ENCODE measurements around the gene BEGAIN.

BEGAIN gene

DNA sequence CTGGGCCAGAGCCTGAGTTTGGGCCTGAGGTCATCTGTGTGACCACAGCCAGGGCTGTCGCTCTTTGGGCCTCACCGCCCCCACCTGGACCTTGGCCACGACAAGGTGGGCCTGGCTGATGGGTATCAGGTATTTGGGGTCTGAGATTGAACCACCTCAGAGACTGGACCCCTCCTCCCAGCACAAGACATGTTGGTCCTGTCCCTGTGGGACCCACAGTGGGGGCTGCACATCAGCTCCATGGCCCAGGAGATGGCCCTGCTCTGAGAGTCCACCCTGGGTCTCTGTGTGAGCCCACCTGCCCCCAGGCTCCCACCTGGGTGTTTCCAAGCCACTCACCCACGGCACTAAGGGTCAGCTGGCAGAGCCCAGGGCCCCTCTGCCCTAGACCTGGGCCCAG lies 20.6 kb downstream of the BEGAIN start:
- DNase-seq = no peak

GRCh38 chr14:100566119-100566518 lies 21.1 kb downstream of the BEGAIN start:
- no peak for DNase-seq

GRCh38 chr14:100565650-100566049 lies 21.6 kb downstream of the BEGAIN start:
- DNase-seq = no peak

- no peak for DNase-seq
Measured at GRCh38 chr14:100564512-100564911, 22.7 kb downstream of the BEGAIN start.

GRCh38 chr14:100562751-100563150 lies 24.5 kb downstream of the BEGAIN start:
- no peak for DNase-seq

GRCh38 chr14:100561005-100561404 lies 26.2 kb downstream of the BEGAIN start:
- DNase-seq = no peak

DNA sequence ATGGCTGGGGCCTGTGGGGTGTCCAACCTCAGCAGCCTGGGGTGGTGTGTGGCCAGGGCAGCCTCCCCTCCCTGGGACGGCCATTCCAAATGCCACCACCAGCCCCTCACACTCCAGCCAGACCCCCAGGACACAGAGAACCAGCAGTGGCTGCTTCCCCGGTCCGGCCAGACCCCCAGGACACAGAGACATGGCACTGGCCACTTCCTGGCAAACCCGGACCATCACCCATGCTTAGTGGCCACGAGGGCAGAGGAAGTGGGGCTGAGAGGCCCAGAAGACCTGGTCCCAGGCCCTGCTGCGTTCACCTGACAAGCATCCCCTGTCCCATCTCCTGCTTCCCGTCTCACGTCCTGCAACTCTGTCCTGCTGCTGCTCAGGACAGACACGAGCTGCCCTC lies 26.7 kb downstream of the BEGAIN start:
- DNase-seq = no peak

DNA sequence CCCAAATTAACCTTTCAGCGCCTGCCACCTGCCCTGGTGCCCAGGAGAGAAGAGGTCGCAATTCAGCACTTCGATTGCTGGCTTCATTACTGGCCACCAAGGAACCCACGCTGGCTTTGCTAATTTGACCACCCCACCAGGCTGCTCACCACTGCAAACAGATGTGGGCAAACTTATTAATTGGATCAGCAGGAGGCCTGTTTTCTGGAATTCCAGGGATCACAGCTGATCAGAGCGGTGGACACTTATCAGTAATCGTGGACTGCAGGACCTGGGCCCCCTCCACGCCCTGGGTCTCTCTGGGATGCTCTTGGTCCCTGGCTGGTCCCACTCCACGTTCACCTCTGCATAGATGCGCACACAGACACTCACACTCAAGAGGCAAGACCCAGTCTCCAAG lies 27.8 kb downstream of the BEGAIN start:
- no peak for DNase-seq

DNA sequence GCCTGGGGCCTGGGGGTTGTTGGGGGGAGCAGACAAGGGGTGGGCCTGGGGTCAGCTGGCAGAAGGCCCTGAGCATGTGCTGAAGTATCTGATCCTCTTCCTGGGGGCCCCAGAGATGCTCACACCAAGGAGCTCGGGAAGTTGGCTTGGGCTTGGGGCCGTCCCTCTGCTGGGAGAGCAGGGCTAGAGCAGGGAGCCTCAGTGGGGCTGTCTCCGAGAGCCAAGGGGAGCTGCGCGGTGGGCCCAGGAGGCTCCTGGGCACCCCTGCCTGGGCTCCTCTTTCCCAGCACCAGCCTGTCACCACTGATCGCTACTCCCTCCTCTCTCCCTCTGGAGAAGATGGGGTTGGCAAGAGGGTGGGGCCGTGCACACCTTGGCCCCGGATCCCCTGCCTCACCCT lies 28.3 kb downstream of the BEGAIN start:
- DNase-seq = no peak

DNA sequence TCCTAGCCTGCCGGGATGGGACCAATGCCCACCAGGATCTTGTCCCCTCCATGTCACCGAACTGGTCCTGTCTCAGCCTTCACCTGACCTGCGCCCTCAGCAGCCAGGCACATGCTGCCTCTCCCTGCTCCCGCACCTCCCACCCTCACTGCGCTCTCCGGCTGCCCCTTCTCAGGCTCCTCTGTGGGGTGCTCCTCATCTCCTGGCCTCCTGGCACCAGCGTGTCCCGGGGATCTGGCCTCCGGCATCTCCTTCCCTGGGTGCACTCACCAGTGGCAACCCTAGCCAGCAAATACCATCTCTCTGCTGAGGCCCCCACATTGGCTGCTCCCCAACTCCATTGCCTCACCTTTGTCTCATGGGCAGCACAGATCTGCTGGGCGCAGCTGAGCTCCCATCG lies 29.0 kb downstream of the BEGAIN start:
- DNase-seq = no peak

DNA sequence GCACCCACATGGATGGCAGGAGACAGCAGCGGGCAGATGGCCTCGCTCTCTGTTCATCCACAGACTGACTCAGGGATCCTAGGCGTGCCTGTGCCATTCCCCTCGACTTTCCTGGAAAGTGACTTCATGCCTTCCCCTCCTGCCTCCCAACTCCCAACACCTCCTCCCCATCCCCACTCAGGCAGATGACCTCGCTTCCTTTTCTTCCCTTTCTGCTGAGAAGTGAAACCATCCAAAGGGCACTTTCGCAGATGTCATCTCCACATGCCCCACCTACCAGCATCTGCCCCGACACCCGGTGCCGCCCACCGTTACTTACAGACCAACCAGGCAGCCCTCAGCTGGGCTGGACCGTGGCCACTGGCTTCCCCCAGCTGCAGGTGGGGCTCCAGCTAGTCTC lies 29.6 kb downstream of the BEGAIN start:
- DNase-seq = no peak

DNA sequence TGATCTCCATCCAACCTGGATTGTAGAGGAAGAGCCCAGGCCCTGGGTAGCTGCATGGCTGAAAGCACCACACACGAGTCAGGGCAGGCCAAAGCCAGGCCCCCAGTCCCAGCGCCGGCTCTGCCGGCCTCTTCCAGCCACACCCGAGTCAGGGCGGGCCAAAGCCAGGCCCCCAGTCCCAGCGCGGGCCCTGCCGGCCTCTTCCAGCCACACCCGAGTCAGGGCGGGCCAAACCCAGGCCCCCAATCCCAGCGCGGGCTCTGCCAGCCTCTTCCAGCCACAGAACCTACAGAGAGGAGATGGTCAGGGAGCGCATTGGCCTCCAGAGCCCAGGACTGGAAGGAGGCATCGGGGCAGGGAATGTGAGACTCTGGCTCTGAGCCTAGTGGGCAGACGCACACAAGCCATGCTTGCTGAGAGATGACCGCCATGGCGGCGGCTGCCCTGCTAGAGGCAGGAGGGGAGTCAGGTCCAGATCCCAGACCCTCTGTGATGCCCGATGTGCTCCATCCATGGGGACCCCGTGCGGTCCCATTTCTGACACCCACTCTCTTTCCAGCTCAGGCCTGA lies 30.2 kb downstream of the BEGAIN start:
- no peak for DNase-seq

DNA sequence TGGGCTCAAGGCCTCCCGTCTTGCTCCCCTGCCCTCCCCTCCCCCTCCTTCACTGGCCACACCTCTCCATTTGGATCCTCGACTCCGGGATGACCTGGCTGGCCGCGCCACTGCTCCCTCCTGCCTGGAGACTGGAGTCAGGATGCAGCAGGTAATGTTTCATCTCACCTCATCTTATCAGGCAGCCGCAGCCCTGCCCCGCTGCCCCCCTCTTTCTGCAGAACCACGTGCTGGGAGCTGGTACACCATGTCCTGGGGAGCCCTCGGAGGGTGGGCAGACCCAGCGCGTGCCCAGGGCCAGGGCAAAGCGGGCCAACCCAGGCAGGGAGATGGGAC lies 31.1 kb downstream of the BEGAIN start:
- no peak for DNase-seq

DNA sequence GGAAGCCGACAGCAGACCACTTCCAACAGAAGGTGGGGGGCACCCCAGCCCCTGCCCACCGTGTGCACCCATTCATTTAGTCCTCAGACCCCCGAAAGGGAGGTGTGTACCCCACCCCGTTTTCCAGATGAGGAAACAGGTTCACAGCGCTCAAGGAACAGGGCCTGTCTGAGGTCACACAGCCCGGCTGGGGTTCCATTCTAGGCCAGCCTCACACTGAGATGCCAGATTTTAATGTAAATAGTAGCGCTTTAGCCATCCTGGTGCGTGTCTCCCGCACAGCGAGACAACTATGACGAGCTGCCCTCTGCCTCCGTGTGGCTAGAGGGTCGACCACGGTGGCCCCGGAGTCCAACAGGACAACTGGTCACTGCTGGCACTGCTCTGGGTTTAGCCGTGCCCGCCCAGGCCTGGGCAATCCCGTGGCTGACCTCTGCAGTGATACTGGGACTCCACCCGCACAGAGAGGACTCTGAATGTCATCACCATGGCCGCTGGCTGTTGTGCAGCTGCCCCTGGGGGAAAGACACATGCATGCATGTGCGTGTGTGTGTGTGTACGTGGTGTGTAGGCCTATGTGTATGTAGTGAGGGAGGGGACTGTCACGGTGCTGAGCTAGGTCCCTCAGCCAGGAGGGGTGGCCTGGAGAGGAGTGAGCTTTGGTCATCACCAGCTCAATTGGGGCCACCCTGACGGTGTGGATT lies 31.6 kb downstream of the BEGAIN start:
- no peak for DNase-seq

GRCh38 chr14:100554696-100555320 lies 32.4 kb downstream of the BEGAIN start:
- DNase-seq = no peak

DNA sequence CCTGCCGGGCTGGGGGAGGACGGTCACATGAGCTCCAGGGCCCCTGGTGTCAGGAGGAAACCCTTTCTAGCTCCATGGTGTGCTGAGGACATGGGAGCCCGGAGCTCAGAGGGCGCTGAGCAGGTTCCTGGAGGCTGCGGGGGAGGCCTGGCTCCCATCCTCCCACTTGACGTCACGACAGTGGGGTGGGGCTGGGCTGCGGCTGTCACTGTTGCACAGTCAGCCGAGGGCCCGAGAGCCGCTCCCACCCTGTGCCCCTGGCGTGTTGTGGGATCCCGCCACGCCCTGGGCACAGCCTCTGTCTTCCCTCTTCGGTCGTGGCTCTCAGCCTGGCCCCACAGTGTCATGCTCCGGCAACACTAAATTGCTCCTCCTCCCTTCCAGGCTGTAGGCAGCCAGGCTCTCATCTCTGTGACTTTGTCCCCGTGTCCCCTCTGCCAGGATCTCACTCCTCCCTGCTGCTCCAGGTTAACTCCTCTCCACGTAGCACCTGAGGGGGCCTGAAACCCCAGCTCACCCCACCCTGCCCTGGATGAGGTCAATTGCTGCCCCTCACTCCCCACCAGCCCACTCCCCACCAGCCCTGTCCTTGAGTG lies 33.0 kb downstream of the BEGAIN start:
- no peak for DNase-seq

GRCh38 chr14:100553471-100553870 lies 33.7 kb downstream of the BEGAIN start:
- no peak for DNase-seq

- DNase-seq = no peak
Measured at GRCh38 chr14:100552524-100553125, 34.6 kb downstream of the BEGAIN start.

DNA sequence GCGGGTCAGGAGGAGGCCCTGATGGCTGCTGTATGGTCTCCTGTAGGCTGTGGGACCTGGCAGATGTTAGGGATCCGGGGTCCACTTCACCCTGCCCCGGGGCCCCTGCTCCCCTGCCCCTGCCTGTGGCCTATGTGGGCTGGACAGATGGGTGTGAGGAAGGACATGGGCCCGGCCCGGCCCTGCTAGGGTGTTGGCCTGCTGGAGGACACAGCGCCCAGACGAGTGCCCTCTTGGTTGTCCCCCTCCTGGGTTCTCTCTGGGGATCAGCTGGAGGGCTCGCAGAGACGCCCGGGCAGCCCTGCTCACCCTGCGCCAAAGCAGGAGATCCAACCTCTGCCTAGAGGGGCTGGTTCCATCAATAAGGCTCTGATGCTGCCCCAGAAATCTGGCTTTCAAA lies 36.2 kb downstream of the BEGAIN start:
- no peak for DNase-seq

DNA sequence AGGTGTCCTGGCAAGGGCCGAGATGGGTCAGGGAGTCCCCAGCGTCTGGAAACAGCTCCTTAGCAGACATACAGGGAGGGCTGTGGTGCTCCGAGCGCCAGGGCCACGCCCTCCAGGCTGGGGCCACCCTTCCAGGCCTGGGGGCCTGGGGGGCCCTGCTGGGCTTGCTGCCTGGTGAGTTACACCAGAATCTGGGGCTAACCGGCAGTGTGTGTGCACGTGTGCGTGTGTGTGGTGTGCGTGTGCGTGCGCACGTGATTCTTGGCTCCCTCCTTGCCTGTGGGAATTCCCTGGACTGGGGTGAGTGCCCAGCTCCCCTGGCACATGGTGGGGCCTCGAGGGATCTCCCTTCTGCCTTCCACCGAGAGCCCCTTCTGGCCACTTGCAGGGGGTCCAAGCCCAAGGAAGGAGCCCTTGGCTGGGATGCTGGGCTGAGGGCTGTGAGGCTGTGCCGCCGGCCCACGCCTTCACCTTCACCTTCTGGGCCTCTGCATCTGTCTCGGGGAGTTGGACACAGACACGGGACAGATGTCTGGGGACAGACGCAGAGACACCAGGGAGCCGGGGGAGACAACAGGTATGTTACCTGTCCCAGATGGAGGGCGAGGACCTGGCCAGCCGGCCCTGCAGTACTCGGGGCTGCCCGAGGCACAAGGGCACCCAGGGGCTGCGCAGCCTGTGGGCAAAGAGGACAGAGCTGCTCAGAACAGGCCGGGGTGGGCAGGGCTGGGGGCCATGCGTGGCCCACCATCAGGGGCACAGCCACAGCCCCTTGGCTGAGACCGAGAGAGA lies 37.2 kb downstream of the BEGAIN start:
- DNase-seq = no peak

DNA sequence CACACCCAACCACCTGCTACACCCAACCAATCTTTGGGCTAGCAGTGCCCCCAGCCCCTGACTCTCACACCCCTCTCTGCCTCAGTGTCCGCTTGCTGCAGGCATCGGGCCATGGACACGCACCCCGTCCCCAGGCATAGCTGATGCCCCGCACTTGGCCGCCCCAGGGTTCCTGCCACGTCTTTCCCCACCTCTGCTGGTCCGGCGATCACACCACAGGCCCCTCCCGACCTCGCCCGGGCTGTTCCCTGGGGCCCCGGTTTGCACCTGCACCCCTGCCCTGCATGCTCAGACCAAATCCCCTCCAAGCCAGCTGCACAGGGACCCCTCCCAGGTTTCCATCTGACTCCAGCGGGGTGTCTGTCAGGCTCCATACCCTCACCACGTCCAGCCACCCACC lies 38.3 kb downstream of the BEGAIN start:
- no peak for DNase-seq

- DNase-seq = no peak
Measured at GRCh38 chr14:100548295-100548655, 38.9 kb downstream of the BEGAIN start.
